PC-3 (cell line): ENCODE results near the gene NUBPL.

Experiments used
- EZH2 ChIP-seq: fragments of 300-600 bp; sonication (generic); IDR thresholded peaks from one replicate; pipeline ENCODE4 v1.6.1; 2017; ENCODE audit warnings: antibody characterized with exemption, mild to moderate bottlenecking, low read length; ENCODE audit not compliant: unreplicated experiment
- EZH2phosphoT487 ChIP-seq: fragments of 300-600 bp; sonication (generic); IDR thresholded peaks from 2 replicates; pipeline ENCODE4 v1.6.1; 2018; ENCODE audit warnings: mild to moderate bottlenecking, antibody characterized with exemption, low read length, borderline replicate concordance
- TF ChIP-seq, protein P1 (sequence below): fragments of 300-600 bp; sonication (generic); conservative IDR thresholded peaks from 2 replicates; pipeline ENCODE4 v1.5.1; 2017; ENCODE audit warnings: antibody characterized with exemption, low read depth, mild to moderate bottlenecking, low read length

DNA sequence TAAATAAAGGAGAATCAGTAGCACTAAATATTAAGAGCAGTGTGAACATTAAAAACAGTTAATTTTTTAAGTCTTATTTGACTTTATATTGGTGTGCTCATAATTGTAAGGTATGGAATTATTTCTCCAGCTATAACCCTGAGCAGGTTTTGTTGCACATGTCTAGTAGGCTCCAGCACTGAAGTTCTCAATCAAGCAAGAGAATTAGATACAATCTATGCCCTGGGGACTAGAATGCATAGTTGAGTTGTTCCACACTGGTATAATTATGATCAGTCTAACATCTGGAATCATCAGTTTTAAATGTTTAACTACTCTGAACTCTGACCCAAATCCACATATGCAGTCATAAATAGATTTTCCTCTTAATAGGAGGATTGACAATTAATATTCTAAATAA is 258.1 kb downstream of the NUBPL start:
- TF ChIP-seq, protein P1, sequence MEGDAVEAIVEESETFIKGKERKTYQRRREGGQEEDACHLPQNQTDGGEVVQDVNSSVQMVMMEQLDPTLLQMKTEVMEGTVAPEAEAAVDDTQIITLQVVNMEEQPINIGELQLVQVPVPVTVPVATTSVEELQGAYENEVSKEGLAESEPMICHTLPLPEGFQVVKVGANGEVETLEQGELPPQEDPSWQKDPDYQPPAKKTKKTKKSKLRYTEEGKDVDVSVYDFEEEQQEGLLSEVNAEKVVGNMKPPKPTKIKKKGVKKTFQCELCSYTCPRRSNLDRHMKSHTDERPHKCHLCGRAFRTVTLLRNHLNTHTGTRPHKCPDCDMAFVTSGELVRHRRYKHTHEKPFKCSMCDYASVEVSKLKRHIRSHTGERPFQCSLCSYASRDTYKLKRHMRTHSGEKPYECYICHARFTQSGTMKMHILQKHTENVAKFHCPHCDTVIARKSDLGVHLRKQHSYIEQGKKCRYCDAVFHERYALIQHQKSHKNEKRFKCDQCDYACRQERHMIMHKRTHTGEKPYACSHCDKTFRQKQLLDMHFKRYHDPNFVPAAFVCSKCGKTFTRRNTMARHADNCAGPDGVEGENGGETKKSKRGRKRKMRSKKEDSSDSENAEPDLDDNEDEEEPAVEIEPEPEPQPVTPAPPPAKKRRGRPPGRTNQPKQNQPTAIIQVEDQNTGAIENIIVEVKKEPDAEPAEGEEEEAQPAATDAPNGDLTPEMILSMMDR = no peak
- TF ChIP-seq EZH2 = no peak
- no peak for TF ChIP-seq EZH2phosphoT487
